Stimulated activated CD8-positive, alpha-beta memory T cell treated with anti-CD3 and anti-CD28 coated beads, Interleukin-15, amount 100 ng/mL, for 4 hours (primary cell): ENCODE data around the gene RALGPS1.

Source experiments
- DNase-seq, 2 donors: peaks; one replicate each; pipeline ENCODE4 v3.0.0-alpha.2; 2020; ENCODE audit warnings: low read depth in 2 of 2

Gene RALGPS1

DNA sequence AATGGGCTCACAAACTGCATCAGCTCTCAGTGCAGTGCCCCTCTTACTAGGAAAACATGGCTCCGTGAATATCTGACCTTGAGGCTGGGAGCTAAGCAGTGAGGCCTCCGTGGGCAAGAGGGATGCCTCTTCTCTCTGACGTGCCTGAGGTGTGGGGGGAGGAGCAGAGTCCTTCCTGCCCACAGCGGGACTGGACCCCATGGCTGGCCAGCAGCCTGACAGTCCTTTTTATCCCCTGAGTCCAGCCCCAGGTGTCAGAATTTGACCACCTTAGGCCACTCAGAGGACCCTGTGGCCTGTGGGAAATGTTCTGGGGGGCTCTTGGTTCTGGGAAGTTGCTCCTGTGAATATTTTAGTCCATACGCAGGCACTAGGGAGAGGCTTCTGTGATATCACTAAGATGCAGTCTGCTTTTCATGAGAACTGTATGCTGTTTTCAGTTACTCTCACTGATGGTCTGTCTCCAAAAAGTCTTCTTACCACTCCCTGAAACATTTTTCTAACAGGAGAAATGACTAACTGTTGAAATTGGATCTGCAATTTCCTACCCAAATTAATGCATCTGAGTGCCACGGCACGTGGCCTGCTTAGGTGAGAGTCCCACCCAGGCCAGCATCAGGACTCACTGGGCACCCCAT, 184.5 kb downstream of the RALGPS1 start:
- DNase-seq = no peak

DNA sequence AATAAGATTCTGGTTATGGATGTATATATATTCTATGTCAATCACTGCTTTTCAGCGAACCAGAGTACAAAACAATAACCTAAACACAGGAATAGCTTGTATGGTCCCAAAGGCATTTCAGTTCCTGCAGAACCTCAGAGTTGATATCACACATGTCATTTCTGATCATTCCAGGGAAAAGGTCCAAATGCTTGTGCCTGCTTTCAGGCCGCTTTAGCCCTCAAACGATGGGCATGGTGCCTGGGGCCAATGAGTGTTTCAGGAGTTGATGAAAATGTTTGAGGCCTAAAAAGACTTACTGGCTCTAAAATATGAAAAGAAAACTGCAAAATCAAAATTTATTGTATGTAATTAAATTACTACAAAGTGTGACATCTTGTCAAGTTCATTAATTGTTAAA, 185.1 kb downstream of the RALGPS1 start:
- no peak for DNase-seq

DNA sequence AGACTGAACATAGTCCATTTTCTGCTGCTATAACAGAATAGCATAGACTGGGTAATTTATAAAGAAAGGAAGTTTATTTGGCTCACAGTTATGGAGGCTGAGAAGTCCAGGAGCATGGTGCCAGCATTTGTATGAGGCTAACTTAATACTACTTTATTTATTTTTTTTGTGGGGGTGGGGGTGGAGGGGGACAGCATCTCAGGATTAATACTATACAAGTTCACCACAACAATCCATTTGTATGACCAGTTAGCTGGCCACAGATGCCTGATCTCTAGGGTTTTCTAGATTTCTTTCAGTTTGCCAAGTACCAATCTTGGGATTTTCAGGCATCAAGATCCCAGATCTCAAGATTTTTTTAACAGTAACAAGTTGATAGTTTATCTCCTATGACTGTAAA, 187.6 kb downstream of the RALGPS1 start:
- no peak for DNase-seq

DNA sequence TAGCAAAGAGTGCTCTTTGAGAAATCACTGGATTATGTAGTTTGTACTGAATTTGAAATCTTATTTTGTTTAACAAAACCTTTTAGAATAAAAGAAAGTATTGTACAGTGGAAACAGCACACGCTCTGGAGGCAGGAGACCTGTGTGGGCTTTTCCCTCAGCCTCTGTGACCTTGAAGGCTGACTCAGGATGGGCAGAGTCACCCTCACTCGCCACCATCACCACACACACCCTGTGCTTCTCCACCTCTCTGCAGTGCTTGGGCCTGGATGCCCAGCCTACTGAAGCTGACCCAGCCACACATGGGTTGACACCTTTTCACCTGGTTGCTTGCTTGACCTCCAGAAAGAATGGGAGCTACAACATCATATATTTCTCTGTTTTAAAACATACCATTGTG, 188.2 kb downstream of the RALGPS1 start:
- DNase-seq = no peak

DNA sequence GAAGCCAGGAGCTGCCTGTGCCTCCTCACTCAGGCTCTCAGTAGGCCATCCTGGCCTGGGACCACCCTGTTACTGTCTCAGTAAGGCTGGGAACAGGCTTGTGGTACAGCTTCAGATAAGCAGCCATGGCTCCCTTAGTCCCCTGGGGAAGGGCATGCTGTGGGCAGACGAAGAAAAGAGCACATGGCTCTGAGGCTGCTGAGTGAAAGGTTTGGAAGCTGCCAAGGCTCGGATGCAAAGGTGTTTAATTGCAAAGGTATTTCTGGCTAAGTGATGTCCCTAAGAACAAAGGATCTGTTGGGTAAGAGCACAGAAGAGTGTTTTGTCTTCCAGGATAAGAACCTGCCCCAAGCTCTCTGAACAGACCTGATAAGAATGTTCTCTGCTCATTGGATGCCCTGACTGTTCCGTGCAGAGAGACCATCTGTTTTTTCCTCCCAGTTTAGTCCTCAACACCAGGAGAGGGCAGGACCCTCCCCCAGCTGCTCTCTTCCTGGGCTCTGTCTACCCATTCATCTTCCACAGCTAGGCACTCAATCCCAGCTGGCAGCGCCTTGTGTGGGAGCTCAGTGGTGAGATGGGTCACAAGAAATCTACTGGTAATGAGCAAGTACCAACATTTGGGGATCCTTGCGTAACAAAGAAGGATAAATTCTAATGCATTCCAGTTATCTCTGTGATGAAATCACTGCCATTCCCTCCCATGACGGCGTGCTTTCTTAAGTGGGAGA, 190.2 kb downstream of the RALGPS1 start:
- no peak for DNase-seq

DNA sequence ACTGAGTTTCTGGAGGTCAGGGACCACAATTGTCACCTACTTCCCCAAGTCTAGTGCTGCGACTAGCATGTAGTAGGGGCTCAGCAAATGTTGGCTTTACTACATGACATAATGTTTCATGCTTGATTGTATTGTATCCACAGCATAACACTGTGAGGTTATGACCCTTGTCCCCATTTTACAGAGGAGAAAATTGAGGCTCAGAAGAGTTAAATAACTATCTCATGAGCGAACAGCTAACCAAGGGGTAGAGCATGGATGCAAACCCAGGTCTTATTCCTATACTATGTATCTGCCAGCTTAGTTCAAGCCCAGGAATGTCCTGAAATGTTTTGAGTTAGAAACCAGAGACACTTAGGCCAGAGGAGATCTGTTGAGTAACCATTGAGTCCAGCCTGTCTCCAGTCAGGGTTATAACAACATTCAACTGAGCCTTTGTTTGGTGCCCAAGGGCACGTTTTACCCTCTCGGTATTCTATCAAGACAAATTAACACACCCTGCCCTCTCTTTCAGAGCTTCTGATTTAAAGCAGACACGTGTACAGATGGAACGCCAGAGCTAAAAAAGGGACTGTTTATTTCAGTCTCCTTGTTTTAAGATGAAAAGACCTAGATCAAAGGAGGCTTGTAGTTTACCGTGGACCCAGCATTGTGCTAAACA, 191.4 kb downstream of the RALGPS1 start:
- no peak for DNase-seq

DNA sequence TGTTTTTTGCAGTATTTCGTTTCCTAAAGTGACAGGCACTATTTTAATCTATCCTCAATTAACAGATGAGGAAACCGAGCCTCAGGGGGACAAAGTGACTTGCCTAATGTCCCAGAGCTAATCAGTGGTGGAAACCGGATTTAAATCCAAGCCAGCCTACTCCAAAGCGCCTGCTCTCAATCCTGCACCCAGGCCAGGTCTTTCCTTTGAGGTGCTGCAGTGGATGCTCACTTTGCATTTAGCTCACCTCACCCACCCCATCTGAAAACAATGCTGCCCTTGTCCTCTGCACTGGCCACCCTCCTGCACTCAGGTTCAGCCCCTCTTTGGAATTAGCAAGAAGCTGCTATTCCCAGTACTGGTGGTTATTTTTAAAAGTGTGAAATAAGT, 191.9 kb downstream of the RALGPS1 start:
- DNase-seq = no peak

DNA sequence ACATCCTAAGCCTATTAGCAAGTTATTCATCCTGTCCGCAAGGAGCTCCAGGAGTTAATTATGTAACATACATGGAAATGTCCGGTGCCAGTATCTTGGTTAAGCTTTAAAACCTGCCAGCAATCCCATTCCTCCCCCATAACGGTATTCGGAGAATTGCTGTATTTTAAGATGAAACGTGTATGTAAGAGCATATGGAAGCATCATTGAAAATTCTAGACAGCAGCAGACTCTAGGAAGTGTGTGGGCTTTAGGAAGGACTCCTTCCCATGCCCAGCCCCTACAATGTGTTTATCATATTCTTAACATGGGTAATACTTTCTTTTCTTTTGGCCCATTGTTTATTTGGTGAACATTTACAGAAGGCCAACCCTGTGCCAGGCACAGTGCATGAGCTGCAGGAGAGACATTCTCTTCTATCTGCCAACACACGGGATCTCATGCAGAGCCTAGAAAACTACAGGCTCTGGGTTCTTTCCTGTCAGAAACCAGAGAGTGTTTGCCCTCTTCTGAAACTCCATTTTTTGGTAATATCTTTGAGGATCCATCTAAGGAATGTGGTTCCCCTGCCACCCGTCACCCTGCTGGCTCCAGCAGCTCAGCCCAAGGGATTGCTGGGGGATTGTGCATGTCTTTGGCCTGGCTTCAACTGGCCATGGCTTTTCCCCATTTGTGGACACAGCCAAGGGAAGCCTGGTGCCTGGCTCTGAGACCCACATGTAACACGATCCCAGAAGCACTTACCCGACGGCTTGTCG, 192.8 kb downstream of the RALGPS1 start:
- DNase-seq = no peak

DNA sequence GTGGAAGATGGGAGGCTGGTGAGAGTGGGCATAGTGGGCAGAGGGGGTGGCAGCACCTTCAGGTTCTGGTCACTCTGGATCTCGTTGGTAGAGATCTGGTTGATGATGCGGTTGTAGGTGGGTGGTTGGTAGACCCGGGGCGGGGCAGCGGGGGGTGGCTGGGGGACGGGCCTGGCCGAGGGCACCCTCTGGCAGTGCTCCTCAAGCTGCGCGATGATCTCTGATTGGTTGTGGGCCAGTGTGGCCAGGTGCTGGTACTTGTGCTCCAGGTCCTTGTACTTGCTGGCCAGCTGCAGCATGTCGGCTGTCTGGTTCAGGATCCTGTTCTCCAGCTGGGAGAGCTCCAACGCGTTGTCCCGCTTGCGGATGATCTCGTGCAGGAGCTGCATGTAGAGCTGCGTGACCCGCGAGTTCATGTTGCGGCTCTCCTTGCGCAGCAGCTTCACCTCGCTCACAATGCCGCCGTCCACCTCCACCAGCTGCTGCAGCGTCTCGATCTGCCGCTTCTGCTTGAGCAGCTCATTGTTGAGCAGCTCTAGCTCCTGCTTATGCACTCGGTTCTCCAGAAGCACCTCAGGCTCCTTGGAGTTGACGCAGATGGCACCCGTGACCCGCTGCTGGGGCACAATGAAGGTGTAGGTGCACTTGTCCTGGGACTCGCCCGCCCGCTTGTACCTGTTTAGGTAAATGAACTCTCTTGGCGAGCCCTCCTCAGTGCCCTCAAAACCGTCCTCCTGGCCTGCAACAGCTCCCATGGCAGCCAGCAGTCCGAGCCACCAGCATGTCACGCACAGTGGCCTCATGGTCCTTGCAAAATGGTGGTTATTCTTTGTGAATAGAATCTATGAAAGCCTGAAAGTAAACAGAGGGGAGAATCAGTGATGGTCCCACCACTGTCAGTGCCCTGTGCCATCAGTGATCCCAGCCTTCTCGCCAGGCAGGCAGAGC, 193.6 kb downstream of the RALGPS1 start:
- no peak for DNase-seq

DNA sequence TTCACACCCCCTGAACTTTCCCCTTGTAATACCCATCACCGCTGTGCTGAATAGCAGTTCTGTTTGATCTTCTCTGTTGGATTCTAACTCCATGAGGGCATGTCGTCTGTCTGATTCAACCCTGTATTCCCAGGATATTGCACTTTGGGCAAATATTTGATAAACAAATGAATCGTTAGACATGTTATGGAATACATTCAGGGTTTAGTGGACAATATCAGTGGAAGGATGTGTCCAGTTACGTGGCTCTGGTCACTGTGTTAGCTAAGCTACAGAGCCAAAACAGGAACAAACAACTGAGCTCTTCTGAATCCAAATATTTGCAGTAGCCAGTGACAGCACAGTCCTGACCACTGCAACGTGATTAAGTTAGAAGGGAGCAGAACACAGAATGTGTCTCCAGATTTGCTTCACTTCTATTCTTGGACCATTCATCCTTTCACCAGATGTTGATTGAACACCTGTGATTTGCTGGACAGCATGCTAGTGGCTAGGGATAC, 194.7 kb downstream of the RALGPS1 start:
- DNase-seq = no peak

DNA sequence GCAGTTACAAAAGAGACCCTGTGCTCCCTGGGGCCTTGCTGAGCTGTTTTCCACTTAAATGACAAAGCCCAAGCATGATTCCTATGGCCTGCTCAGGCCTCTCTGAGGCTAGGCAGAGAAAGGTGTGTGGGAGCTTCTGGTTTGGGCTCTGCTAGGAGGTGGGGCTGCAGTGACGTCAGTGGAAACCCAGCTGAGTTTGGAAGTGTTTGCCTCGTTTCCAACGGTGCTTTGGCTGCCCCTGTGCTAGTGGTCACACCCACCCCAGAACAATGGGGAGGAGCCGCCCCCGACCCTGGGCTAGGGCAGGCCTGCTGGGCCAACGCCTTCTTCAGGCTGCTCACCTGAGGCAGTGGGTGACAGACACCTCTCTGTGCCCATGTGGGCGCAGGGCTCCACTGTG, 197.5 kb downstream of the RALGPS1 start:
- no peak for DNase-seq

DNA sequence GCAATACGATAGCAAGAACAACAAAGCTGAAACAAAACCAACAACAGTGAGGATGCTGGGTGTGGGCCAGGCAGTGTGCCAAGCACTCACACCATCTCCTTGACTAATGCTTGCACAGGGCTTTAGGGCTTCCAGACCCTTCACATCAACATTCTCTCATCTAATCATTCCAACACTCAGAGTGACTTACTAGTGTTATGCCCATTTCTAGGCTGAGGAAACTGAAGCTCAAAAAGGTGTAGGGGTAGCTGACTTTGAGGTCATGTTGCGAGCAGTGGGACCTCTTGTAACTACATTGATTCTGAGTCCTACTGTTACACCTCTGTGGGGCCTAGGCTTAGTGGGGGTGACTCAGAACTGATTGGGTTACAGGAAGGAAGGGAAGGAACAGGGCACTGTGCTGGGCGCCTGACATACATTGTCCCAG, 198.2 kb downstream of the RALGPS1 start:
- DNase-seq = no peak

DNA sequence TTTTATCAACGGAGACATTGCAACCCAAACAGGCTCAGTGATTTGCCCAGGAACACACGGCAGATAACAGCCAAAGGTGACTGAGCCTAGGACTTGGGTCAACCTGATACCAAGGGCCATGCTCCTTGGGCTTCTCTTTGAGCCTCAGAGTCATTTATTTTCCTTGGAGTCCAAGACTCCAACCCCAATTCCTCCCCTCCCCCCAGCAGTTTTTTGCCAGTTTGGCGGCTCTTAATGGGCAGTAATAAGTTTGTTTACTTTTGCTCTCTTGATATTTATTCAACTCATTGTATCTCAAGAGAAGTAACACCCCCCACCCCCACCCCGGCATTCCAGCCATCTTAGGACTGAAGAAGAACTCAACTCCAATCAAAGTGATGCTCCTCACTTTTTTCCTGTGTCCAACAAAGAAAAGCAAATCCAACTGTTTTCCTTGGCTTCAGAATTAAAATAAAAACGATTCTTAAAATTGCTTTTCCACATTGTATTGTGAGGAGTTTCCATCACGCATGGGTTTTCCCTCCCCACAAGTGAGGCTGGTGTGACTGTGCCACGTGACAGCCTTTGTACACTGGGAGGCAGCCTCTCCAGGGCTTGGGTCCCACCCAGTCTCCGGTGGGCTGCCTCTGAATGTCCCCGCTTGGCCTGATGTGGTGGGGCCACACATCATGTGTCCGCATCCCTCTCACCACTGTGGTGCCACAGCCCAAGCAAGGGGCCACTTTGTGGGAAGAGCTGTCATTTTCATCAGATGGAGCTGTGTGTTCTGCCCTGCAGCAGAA, 198.8 kb downstream of the RALGPS1 start:
- no peak for DNase-seq

DNA sequence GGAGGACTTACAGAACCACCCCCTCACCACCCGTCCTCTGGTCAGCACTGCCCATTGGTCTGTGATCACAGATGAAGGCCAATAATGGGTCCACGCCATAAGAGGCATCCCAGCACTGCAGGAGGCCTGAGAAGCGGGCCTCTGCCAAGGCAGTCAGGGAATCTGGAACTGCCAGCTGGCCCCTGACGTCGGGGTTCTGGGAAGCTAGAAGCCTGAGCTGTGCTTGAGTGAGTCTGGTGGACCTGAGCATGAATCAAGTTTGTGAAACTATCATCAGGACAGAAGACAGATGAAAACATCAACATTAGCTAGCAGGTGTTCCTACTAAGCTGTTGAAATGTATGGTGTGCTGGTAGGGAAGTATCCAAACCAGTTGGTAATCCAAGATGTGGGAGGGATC, 200.0 kb downstream of the RALGPS1 start:
- no peak for DNase-seq

DNA sequence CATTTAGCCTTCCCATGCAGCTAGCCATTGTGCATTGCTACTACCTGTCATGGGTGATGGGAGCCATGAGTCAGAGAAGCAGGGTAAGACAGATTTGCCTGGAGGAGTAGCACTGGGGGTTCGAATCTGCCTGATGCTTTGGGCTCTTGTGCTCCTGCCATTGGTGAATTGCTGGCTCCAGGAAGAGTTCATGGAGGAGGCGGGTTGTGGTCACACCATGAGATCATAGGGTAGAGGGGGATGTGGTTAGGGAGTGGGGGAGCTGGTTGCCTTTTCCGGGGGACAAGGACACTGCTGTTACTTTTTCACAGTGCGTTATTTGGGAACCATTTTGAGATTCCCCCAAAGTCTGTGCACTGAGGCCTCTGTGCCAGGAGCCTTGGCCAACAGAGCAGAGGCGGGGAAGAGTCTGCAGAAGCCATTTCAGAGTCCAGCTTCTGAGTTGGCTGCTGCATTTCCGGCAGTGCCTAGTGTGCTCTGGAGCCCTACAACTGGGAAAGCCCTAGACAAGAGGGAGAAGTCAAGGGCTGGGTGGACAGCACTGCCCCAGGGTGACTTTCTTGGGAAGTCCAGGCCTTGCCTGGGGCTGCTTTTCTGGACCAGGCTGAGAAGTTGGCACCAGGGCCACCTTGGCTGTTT, 201.6 kb downstream of the RALGPS1 start:
- no peak for DNase-seq

DNA sequence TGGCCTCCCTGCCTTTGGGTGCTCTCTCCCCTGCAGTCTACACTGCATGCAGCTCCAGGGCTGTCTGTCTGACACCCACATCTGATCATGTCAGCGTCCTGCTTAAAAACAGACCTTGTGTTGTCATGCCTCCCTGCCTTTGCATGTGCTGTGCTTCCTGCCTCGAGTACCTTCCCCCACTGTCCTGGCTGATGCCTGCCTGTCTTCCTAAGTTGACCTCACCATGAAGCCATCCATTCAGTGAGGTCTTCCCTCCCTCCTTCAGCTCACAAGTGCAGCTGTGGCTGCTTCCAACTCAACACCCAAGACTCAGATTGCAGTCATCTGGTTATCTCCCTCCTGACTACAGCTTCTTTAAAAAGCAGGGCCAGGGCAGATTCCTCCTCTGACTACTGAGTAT, 202.4 kb downstream of the RALGPS1 start:
- DNase-seq = no peak

DNA sequence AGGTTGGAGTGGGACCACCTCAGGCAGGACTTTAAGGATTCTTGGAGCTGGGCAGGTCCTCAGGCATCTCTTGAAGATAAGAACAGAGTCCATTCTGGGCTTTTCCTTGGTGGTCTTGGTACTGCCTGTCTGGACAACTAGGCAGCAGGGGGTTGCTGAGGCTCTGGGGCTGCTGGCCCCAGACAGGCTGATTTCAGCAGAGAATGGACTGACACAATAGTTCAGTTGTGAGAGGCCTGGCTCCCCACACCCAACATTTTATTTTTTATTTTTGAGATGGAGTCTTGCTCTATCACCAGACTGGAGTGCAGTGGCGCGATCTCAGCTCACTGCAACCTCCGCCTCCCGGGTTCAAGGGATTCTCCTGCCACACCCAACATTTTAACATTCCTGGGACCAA, 203.2 kb downstream of the RALGPS1 start:
- DNase-seq = no peak

DNA sequence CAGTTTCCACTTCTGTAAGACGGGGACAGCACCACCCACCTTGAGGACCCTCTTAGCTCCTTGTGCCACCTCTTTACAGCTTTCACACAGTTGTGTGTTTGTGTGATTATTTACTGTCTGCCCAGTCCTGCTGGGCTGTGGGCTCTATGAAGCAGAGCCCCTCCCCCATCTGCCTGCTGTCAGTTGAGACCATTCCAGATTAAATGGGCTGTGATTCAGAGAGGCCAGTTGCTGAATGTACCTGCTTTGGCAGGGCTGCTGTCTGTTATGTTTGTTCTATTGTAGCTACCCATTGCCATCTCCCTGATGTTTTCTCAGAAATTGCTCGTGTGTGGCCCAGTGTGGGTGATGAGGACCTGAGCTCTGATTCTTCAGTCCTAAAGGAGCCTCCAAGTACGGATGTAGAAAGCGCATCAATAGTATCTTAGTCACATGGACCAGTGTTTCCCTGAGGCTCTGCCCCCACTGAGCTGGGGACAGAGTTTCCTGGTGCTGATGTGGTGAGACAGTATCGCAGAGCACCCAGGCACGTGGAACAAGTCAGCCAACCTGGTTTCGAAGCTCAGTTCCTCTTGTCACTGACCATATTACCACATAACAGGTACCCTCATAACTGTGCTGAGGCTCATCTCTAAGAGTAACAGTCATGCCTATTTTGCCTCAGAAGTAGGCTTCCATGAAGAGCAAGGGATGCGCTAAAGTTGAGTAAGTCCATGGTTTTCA, 204.2 kb downstream of the RALGPS1 start:
- DNase-seq = no peak

DNA sequence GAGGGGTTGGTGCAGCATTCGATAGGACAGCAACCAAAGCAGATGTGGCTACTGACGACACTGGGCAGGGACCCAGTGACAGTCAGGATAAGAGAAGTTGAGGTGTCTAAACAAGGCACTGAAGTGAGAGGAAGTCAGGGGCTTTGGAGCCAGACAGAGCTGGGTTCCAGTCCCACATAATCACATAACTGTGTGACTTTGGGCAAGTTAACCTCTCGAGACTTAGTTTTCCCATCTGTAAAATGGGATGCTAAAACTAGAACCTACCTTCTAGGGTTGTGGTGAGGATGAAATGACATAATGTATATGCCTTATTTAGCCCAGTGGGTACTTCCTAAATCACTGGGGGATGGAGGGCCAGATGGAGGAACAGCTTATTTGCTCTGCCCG, 204.7 kb downstream of the RALGPS1 start:
- no peak for DNase-seq
